Brain microvascular endothelial cell (primary cell): ENCODE measurements around the gene MAN1A1.

Experiments
- DNase-seq: peaks from one replicate; pipeline ENCODE4 v3.0.0-alpha.2; 2020
- H3K27ac ChIP-seq: fragments of 250-450 bp; sonication (Bioruptor Pico); 2 replicates; pipeline ENCODE4 v1.5.1; 2020; ENCODE audit warnings: mild to moderate bottlenecking, moderate library complexity
- H3K27me3 ChIP-seq: fragments of 250-450 bp; sonication (Bioruptor Pico); replicated peaks from 2 replicates; pipeline ENCODE4 v1.5.1; 2020; ENCODE audit warnings: mild to moderate bottlenecking
- H3K36me3 ChIP-seq: fragments of 250-450 bp; sonication (Bioruptor Pico); replicated peaks from 2 replicates; pipeline ENCODE4 v1.5.1; 2020; ENCODE audit warnings: mild to moderate bottlenecking
- H3K4me3 ChIP-seq: 2 replicates; pipeline ENCODE4 v1.5.1; 2011; ENCODE audit warnings: low read depth, mild to moderate bottlenecking, control low read depth, low read length, moderate library complexity
- in situ Hi-C: cut with HindIII; loops from 2 replicates; pipeline ENCODE4 v1.10.0; 2017; ENCODE audit warnings: low sequenced_read_pairs, low pct_ligation_motif_present
- TF ChIP-seq, protein P1 (sequence below): IDR thresholded peaks from 2 replicates; pipeline ENCODE4 v1.5.1; 2011; ENCODE audit warnings: low read depth, mild to moderate bottlenecking, moderate library complexity, low read length, control low read depth, inconsistent platforms; ENCODE audit errors: missing control alignments

Gene MAN1A1

DNA sequence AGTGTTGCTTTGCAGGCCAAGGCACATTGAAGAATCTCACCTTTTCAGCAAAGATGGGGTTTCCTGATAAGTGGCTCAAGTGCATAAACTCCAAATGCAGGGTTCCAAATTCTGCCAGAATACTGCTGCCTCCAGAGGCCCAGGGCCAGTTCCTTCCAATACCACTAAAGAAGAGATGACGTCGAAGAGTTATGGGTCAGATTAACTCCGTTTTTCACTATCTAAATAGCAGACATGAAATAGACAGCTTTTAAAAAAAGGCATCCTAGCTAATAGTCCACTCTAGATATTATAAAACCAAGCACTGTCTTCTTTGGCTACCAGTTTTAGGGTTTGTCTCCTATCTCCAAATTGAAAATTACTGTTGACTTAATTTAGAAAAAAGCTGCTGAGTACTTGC is 144.8 kb downstream of the MAN1A1 start:
- no peak for DNase-seq
- TF ChIP-seq, protein P1, sequence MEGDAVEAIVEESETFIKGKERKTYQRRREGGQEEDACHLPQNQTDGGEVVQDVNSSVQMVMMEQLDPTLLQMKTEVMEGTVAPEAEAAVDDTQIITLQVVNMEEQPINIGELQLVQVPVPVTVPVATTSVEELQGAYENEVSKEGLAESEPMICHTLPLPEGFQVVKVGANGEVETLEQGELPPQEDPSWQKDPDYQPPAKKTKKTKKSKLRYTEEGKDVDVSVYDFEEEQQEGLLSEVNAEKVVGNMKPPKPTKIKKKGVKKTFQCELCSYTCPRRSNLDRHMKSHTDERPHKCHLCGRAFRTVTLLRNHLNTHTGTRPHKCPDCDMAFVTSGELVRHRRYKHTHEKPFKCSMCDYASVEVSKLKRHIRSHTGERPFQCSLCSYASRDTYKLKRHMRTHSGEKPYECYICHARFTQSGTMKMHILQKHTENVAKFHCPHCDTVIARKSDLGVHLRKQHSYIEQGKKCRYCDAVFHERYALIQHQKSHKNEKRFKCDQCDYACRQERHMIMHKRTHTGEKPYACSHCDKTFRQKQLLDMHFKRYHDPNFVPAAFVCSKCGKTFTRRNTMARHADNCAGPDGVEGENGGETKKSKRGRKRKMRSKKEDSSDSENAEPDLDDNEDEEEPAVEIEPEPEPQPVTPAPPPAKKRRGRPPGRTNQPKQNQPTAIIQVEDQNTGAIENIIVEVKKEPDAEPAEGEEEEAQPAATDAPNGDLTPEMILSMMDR: no peak
- in situ Hi-C loops: no loop called here
- Histone ChIP-seq H3K36me3 (no peaks in the 10 kb centered on the region), H3K27me3 (no peaks in the 10 kb centered on the region), H3K4me3 (no peak overlapping the region), H3K27ac (no peak overlapping the region)

DNA sequence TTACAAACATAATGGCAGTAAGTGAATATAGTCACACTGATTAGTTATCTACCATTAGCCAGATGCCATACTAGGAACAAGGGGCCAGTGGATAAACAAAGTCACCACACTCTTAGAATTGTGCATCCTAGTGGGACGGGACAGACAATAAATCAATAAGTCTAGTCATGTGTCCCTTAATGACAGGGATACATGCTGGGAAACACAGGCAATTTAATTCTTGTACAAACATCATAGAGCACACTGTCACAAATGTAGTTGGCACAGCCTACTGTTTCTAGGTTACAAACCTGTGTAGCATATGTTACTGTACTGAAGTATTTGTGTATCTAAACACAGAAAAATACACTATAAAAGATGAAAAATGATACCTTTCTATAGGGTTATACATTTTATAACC is 148.1 kb downstream of the MAN1A1 start:
- Histone ChIP-seq H3K36me3 (no peaks in the 10 kb centered on the region), H3K4me3 (no peak overlapping the region), H3K27me3 (no peaks in the 10 kb centered on the region), H3K27ac (no peak overlapping the region)
- DNase-seq: no peak
- in situ Hi-C loops: no loop called here
- TF ChIP-seq, protein P1: no peak

DNA sequence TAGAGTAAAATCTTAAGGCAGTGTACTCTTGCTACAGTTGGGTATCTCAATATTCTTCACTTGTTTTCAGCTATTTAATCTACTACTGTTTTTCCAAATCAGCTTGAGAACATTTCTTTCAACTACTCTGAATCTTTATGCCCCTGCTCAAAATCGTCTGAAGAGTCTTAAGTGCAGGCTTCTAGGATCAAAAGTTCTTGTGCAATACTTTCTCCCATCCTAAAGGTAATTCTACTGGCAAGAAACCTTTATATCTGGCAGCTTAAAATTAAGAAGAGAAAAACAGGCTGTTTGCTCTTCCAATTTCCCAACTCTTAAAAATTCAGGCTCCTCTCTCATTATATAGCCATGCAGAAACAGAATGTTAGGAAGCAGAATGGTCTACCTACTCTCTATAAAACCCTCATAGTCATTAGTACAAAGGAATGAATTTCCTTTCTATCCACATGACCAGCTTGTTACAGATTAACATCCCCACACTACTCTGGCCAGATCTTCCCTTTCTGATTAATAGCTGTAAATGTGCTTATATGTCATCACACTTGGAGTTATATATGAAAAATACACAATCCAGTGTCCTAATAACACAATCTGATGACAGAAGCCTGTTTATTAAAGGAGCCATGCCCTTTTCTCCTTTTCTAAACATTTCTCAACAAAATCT is 148.9 kb downstream of the MAN1A1 start:
- no peaks in the 10 kb centered on the region for H3K27me3 ChIP-seq
- H3K4me3 ChIP-seq: no peak overlapping the region
- in situ Hi-C loops: no loop called here
- H3K36me3 ChIP-seq: no peaks in the 10 kb centered on the region
- no peak overlapping the region for H3K27ac ChIP-seq
- no peak for DNase-seq
- TF ChIP-seq, protein P1: no peak

DNA sequence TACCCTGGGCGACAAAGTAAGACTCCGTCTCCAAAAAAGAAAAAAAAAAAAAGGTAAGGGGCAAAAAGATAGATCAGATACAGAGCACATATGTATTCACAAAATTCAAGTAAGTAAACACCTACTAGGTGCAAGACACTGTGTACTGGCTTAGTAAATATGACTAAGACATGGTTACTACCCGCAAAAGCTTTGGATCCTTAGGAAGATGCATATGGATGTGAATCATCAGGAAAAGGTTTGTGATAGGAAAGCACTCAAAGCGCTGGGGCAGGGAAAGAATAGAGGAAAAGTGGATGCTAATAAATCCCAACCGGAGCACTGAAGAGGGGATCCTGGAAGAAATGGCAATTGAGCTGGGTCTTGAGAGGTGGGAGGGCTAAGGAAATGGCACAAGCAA is 152.3 kb downstream of the MAN1A1 start:
- TF ChIP-seq, protein P1: no peak
- Histone ChIP-seq H3K36me3 (no peaks in the 10 kb centered on the region), H3K4me3 (no peak overlapping the region), H3K27ac (no peak overlapping the region), H3K27me3 (no peaks in the 10 kb centered on the region)
- DNase-seq: no peak
- in situ Hi-C loops: no loop called here

DNA sequence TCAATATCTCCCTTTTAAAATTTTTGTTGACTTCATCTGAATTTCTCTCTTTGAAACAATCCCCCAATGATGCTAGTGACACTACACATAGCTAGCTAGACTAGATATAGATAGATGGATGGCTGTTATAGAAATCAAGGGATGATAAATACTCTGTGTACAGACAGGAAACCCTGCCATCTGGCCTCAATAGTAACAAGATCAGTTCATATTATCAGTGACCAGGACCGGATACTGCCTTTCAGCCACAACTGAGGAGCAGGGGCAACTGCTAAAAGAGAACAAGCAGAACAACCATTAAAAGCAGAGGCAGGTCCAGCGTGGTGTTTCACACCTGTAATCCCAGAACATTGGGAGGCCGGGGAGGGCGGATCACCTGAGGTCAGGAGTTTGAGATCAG is 152.8 kb downstream of the MAN1A1 start:
- Histone ChIP-seq H3K36me3 (no peaks in the 10 kb centered on the region), H3K27ac (no peak overlapping the region), H3K27me3 (no peaks in the 10 kb centered on the region), H3K4me3 (no peak overlapping the region)
- DNase-seq: no peak
- in situ Hi-C loops: no loop called here
- TF ChIP-seq, protein P1: no peak

DNA sequence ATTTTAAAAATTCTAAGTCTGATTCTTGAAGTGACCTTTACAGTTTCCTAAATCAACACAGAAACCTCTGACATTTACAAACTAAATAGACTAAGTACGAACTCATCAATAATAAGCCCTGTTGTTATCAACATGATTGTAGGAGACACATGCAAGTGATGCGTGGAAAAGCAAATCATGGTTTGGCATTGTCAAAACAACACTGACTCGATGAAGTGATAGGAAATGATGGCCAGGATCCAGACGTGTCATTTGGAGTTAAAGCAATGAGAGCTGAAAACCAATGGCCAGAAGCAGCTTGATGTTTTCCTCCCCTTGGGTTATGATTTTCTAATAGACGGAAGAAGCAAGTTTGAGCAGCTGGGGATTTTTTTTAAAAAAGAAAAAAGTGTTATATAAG is 153.7 kb downstream of the MAN1A1 start:
- TF ChIP-seq, protein P1: no peak
- in situ Hi-C loops: no loop called here
- H3K36me3 ChIP-seq: no peaks in the 10 kb centered on the region
- H3K27ac ChIP-seq: no peak overlapping the region
- H3K4me3 ChIP-seq: no peak overlapping the region
- DNase-seq: no peak
- no peaks in the 10 kb centered on the region for H3K27me3 ChIP-seq
